Loucy (cell line): ENCODE data around the gene PHF19.

Experiments
- H2AFZ ChIP-seq: fragments of 200-600 bp; sonication (generic); 2 replicates; pipeline ENCODE4 v1.6.0; 2016; ENCODE audit warnings: antibody characterized with exemption, mild to moderate bottlenecking, low read length, moderate library complexity
- H3F3A ChIP-seq: fragments of 200-600 bp; 2 replicates; pipeline ENCODE4 v1.6.0; 2016; ENCODE audit warnings: antibody characterized with exemption, low read depth, mild to moderate bottlenecking
- H3K27me3 ChIP-seq: fragments of 200-600 bp; sonication (generic); 2 replicates; pipeline ENCODE4 v1.6.1; 2014; ENCODE audit warnings: low read length, mild to moderate bottlenecking; ENCODE audit not compliant: insufficient read depth, poor library complexity, severe bottlenecking
- H3K36me3 ChIP-seq: fragments of 200-600 bp; sonication (generic); 2 replicates; pipeline ENCODE4 v1.6.1; 2016; ENCODE audit warnings: low read length; ENCODE audit not compliant: insufficient read depth
- H3K4me1 ChIP-seq: fragments of 200-600 bp; sonication (generic); 2 replicates; pipeline ENCODE4 v1.5.1; 2014; ENCODE audit warnings: low read length, mild to moderate bottlenecking; ENCODE audit not compliant: insufficient read depth, poor library complexity, severe bottlenecking
- H3K4me2 ChIP-seq: fragments of 200-600 bp; sonication (generic); 2 replicates; pipeline ENCODE4 v1.6.0; 2014; ENCODE audit warnings: antibody characterized with exemption, low read length, low read depth, mild to moderate bottlenecking; ENCODE audit not compliant: poor library complexity, severe bottlenecking
- H3K4me3 ChIP-seq: fragments of 200-600 bp; sonication (generic); 2 replicates; pipeline ENCODE4 v1.5.1; 2014; ENCODE audit warnings: low read length, mild to moderate bottlenecking, mixed read lengths; ENCODE audit not compliant: poor library complexity, severe bottlenecking
- H3K79me2 ChIP-seq: fragments of 200-600 bp; sonication (generic); 2 replicates; pipeline ENCODE4 v1.6.1; 2014; ENCODE audit warnings: low read length; ENCODE audit not compliant: insufficient read depth
- H3K9ac ChIP-seq: fragments of 200-600 bp; sonication (generic); 2 replicates; pipeline ENCODE4 v1.6.0; 2014; ENCODE audit warnings: mild to moderate bottlenecking, low read depth, low read length, moderate library complexity; ENCODE audit not compliant: poor library complexity, severe bottlenecking
- H3K9me2 ChIP-seq: fragments of 200-600 bp; sonication (generic); replicated peaks from 2 replicates; pipeline ENCODE4 v1.6.1; 2016; ENCODE audit warnings: low read depth, low read length, mixed read lengths
- H3K9me3 ChIP-seq: fragments of 200-600 bp; sonication (generic); 2 replicates; pipeline ENCODE4 v1.6.1; 2014; ENCODE audit warnings: mild to moderate bottlenecking, antibody characterized with exemption, low read length, low read depth; ENCODE audit not compliant: insufficient read depth
- H4K20me1 ChIP-seq: fragments of 200-600 bp; sonication (generic); 2 replicates; pipeline ENCODE4 v1.6.0; 2014; ENCODE audit warnings: antibody characterized with exemption, low read length, mild to moderate bottlenecking; ENCODE audit not compliant: insufficient read depth, poor library complexity, severe bottlenecking
- CTCF ChIP-seq: fragments of 200-600 bp; sonication (generic); conservative IDR thresholded peaks from 2 replicates; pipeline ENCODE4 v1.5.1; 2014; ENCODE audit warnings: mild to moderate bottlenecking, antibody characterized with exemption, low read length
- EZH2phosphoT487 ChIP-seq: fragments of 200-600 bp; IDR thresholded peaks from 2 replicates; pipeline ENCODE4 v1.6.1; 2018; ENCODE audit warnings: antibody characterized with exemption, mild to moderate bottlenecking, moderate library complexity, borderline replicate concordance

PHF19 gene

GRCh38 chr9:120885958-120886357 lies 9.0 kb upstream of the PHF19 start:
- Histone ChIP-seq H3K9me3 (no peaks in the 10 kb centered on the region), H3K9ac (peak overlapping the region; percentile 48), H3K4me1 (peaks cover 54% of the 10 kb centered on the region), H3K27me3 (no peaks in the 10 kb centered on the region), H3K4me3 (no peak overlapping the region), H4K20me1 (no peaks in the 10 kb centered on the region), H3K79me2 (no peaks in the 10 kb centered on the region), H2AFZ (no peak overlapping the region), H3K36me3 (no peaks in the 10 kb centered on the region), H3K9me2 (no peaks in the 10 kb centered on the region), H3K4me2 (peak overlapping the region; percentile 4), H3F3A (no peaks in the 10 kb centered on the region)
- no peak for TF ChIP-seq EZH2phosphoT487
- TF ChIP-seq CTCF = no peak

- peaks cover 49% of the 10 kb centered on the region for H3K4me1 ChIP-seq
- H3K36me3 ChIP-seq = no peaks in the 10 kb centered on the region
- no peaks in the 10 kb centered on the region for H4K20me1 ChIP-seq
- H3K27me3 ChIP-seq = no peaks in the 10 kb centered on the region
- no peaks in the 10 kb centered on the region for H3K79me2 ChIP-seq
- H3K9me3 ChIP-seq = no peaks in the 10 kb centered on the region
- H3K4me3 ChIP-seq = no peak overlapping the region
- peak overlapping the region; percentile 48 for H3K9ac ChIP-seq
- TF ChIP-seq CTCF (no peak), EZH2phosphoT487 (no peak)
- no peak overlapping the region for H2AFZ ChIP-seq
- H3K4me2 ChIP-seq = no peak overlapping the region
- no peaks in the 10 kb centered on the region for H3K9me2 ChIP-seq
- no peaks in the 10 kb centered on the region for H3F3A ChIP-seq
Observed at GRCh38 chr9:120885457-120885856, 8.5 kb upstream of the PHF19 start.

DNA sequence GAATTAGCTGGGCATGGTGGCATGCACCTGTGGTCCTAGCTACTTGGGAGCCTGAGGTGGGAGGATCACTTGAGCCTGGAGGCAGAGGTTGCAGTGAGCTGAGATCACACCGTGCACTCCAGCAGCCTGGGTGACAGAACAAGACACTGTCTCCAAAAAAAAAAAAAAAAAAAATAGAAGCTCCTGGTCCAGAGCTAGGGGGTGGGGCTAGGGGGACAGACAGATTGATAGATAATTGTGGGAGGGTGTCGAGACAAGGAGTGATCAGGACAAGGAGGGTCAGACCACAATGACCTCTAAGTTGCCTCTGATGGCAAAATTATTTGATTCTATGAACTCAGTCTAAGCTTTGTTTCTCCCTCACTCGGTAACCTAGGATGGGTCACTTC lies 6.6 kb upstream of the PHF19 start:
- Histone ChIP-seq H4K20me1 (no peaks in the 10 kb centered on the region), H3K9ac (no peak overlapping the region), H3K4me3 (no peak overlapping the region), H3K9me3 (no peaks in the 10 kb centered on the region), H3K79me2 (peaks cover 2% of the 10 kb centered on the region; the same call in 1 of the 2 replicates), H3F3A (no peaks in the 10 kb centered on the region), H3K36me3 (no peaks in the 10 kb centered on the region), H3K9me2 (no peaks in the 10 kb centered on the region), H3K4me2 (no peak overlapping the region), H3K4me1 (peaks cover 52% of the 10 kb centered on the region), H2AFZ (no peak overlapping the region), H3K27me3 (no peaks in the 10 kb centered on the region)
- no peak for TF ChIP-seq CTCF
- TF ChIP-seq EZH2phosphoT487 = no peak
